SJCRH30 (cell line): ENCODE measurements around the gene LSM14A. TPM values are rescaled to one million over a fixed set of nuclear protein-coding genes. Genes with fewer than 3 reads are reported as not detected.
"Not testable (repeated sequence)": the region's sequence is repeated elsewhere in the genome, so short reads cannot be mapped to it uniquely, and the experiment has no call there.

ENCODE experiments used
- DNase-seq, 2 experiments: peaks; one replicate each; pipeline ENCODE4 v3.0.0-alpha.2; 2015 to 2020
- H3K27ac ChIP-seq: fragments of 250-450 bp; sonication (Bioruptor Pico); 2 replicates; pipeline ENCODE4 v1.5.1; 2020; ENCODE audit warnings: mild to moderate bottlenecking, moderate library complexity
- H3K27me3 ChIP-seq: fragments of 250-450 bp; sonication (Bioruptor Pico); 2 replicates; pipeline ENCODE4 v1.5.1; 2020; ENCODE audit warnings: mild to moderate bottlenecking, moderate library complexity
- H3K36me3 ChIP-seq: fragments of 250-450 bp; sonication (Bioruptor Pico); 2 replicates; pipeline ENCODE4 v1.5.1; 2020; ENCODE audit warnings: mild to moderate bottlenecking, moderate library complexity
- H3K4me1 ChIP-seq: fragments of 250-450 bp; sonication (Bioruptor Pico); 2 replicates; pipeline ENCODE4 v1.5.1; 2020; ENCODE audit warnings: mild to moderate bottlenecking, moderate library complexity
- H3K4me3 ChIP-seq: fragments of 250-450 bp; sonication (Bioruptor Pico); 2 replicates; pipeline ENCODE4 v1.5.1; 2020; ENCODE audit warnings: mild to moderate bottlenecking, moderate library complexity
- H3K9me3 ChIP-seq: fragments of 250-450 bp; sonication (Bioruptor Pico); replicated peaks from 2 replicates; pipeline ENCODE4 v1.5.1; 2020; ENCODE audit warnings: mild to moderate bottlenecking, moderate library complexity
- total RNA-seq: library from RNA; depleted of rRNA; stranded (reverse); fragments of >200 nt; shearing (Covaris generic); gene quantifications from 2 replicates; pipeline ENCODE4 v1.2.3, GENCODE V29; 2014

LSM14A gene
- total RNA-seq, 1 experiment from 2014 or later = 101 TPM

- not testable (repeated sequence) for DNase-seq, H3K27ac ChIP-seq, H3K4me3 ChIP-seq, H3K4me1 ChIP-seq, H3K9me3 ChIP-seq, H3K27me3 ChIP-seq
- peaks cover 40% of the 10 kb centered on the region for H3K36me3 ChIP-seq
These were observed 2.9 kb downstream of the LSM14A start for GRCh38 chr19:34175173-34175572.

GRCh38 chr19:34176581-34176980, 4.3 kb downstream of the LSM14A start:
- no peak overlapping the region for H3K27ac ChIP-seq
- no peak overlapping the region for H3K4me3 ChIP-seq
- H3K27me3 ChIP-seq = no peaks in the 10 kb centered on the region
- DNase-seq = no peak
- H3K9me3 ChIP-seq = no peaks in the 10 kb centered on the region; the same call in 1 of the 2 replicates
- H3K4me1 ChIP-seq = peaks cover 4% of the 10 kb centered on the region; the same call in 1 of the 2 replicates
- peaks cover 52% of the 10 kb centered on the region for H3K36me3 ChIP-seq

- Histone ChIP-seq H3K4me3 (no peak overlapping the region), H3K27me3 (no peaks in the 10 kb centered on the region), H3K9me3 (no peaks in the 10 kb centered on the region; the same call in 1 of the 2 replicates), H3K36me3 (peaks cover 62% of the 10 kb centered on the region), H3K27ac (no peak overlapping the region), H3K4me1 (peaks cover 4% of the 10 kb centered on the region; the same call in 1 of the 2 replicates)
- no peak for DNase-seq
These were observed 5.9 kb downstream of the LSM14A start for GRCh38 chr19:34178274-34178610.

GRCh38 chr19:34179066-34179465, 6.8 kb downstream of the LSM14A start:
- Histone ChIP-seq H3K36me3 (peaks cover 62% of the 10 kb centered on the region), H3K4me1 (peaks cover 4% of the 10 kb centered on the region; the same call in 1 of the 2 replicates), H3K27ac (no peak overlapping the region), H3K9me3 (no peaks in the 10 kb centered on the region; the same call in 1 of the 2 replicates), H3K27me3 (no peaks in the 10 kb centered on the region), H3K4me3 (no peak overlapping the region)
- DNase-seq = no peak

GRCh38 chr19:34180273-34180672, 8.0 kb downstream of the LSM14A start:
- H3K36me3 ChIP-seq = peaks cover 53% of the 10 kb centered on the region
- no peak overlapping the region for H3K4me3 ChIP-seq
- H3K27me3 ChIP-seq = no peaks in the 10 kb centered on the region
- H3K4me1 ChIP-seq = peaks cover 4% of the 10 kb centered on the region; the same call in 1 of the 2 replicates
- no peaks in the 10 kb centered on the region; the same call in 1 of the 2 replicates for H3K9me3 ChIP-seq
- no peak overlapping the region for H3K27ac ChIP-seq
- no peak for DNase-seq

- DNase-seq = no peak
- no peak overlapping the region for H3K27ac ChIP-seq
- H3K4me3 ChIP-seq = no peak overlapping the region
- no peaks in the 10 kb centered on the region for H3K27me3 ChIP-seq
- H3K4me1 ChIP-seq = peaks cover 4% of the 10 kb centered on the region; the same call in 1 of the 2 replicates
- H3K36me3 ChIP-seq = peaks cover 50% of the 10 kb centered on the region
- H3K9me3 ChIP-seq = no peaks in the 10 kb centered on the region; the same call in 1 of the 2 replicates
These were observed 8.4 kb downstream of the LSM14A start for GRCh38 chr19:34180709-34181108.

GRCh38 chr19:34181111-34181864, 9.0 kb downstream of the LSM14A start:
- Histone ChIP-seq H3K4me1 (peaks cover 4% of the 10 kb centered on the region; the same call in 1 of the 2 replicates), H3K4me3 (no peak overlapping the region), H3K9me3 (no peaks in the 10 kb centered on the region; the same call in 1 of the 2 replicates)

GRCh38 chr19:34182125-34182524, 9.8 kb downstream of the LSM14A start:
- Histone ChIP-seq H3K27ac (no peak overlapping the region), H3K27me3 (no peaks in the 10 kb centered on the region), H3K36me3 (peaks cover 43% of the 10 kb centered on the region), H3K4me1 (no peaks in the 10 kb centered on the region), H3K9me3 (no peaks in the 10 kb centered on the region; the same call in 1 of the 2 replicates), H3K4me3 (no peak overlapping the region)
- no peak for DNase-seq

More at GRCh38 chr19:34181111-34181864, 9.0 kb downstream of the LSM14A start:
- peaks cover 50% of the 10 kb centered on the region for H3K36me3 ChIP-seq
- H3K27me3 ChIP-seq = no peaks in the 10 kb centered on the region
- no peak for DNase-seq
- no peak overlapping the region for H3K27ac ChIP-seq

- Histone ChIP-seq H3K36me3 (peaks cover 25% of the 10 kb centered on the region), H3K27me3 (no peaks in the 10 kb centered on the region), H3K4me3 (no peak overlapping the region), H3K4me1 (peaks cover 2% of the 10 kb centered on the region; the same call in 1 of the 2 replicates), H3K9me3 (no peaks in the 10 kb centered on the region), H3K27ac (no peak overlapping the region)
- no peak for DNase-seq
These were observed 12.7 kb downstream of the LSM14A start for GRCh38 chr19:34184880-34185491.

GRCh38 chr19:34186205-34186604, 13.9 kb downstream of the LSM14A start:
- H3K4me3 ChIP-seq = no peak overlapping the region
- H3K4me1 ChIP-seq = peaks cover 3% of the 10 kb centered on the region; the same call in 1 of the 2 replicates
- DNase-seq = no peak
- H3K36me3 ChIP-seq = peaks cover 14% of the 10 kb centered on the region
- H3K27ac ChIP-seq = no peak overlapping the region
- no peaks in the 10 kb centered on the region for H3K9me3 ChIP-seq
- no peaks in the 10 kb centered on the region for H3K27me3 ChIP-seq

- Histone ChIP-seq H3K36me3 (peaks cover 7% of the 10 kb centered on the region; the same call in 1 of the 2 replicates), H3K27ac (no peak overlapping the region), H3K4me3 (no peak overlapping the region), H3K27me3 (no peaks in the 10 kb centered on the region), H3K4me1 (peaks cover 3% of the 10 kb centered on the region; the same call in 1 of the 2 replicates), H3K9me3 (no peaks in the 10 kb centered on the region)
- DNase-seq = no peak
These were observed 14.7 kb downstream of the LSM14A start for GRCh38 chr19:34187011-34187410.

GRCh38 chr19:34188408-34188807, 16.1 kb downstream of the LSM14A start:
- Histone ChIP-seq H3K27me3 (no peaks in the 10 kb centered on the region), H3K4me3 (no peak overlapping the region), H3K27ac (no peak overlapping the region), H3K36me3 (no peaks in the 10 kb centered on the region), H3K4me1 (peaks cover 3% of the 10 kb centered on the region; the same call in 1 of the 2 replicates), H3K9me3 (no peaks in the 10 kb centered on the region)
- DNase-seq = no peak

- Histone ChIP-seq H3K36me3 (no peaks in the 10 kb centered on the region; the same call in 1 of the 2 replicates), H3K4me3 (no peak overlapping the region), H3K4me1 (peaks cover 3% of the 10 kb centered on the region; the same call in 1 of the 2 replicates), H3K27ac (no peak overlapping the region), H3K9me3 (no peaks in the 10 kb centered on the region), H3K27me3 (no peaks in the 10 kb centered on the region)
- no peak for DNase-seq
These were observed 17.1 kb downstream of the LSM14A start for GRCh38 chr19:34189199-34189916.

GRCh38 chr19:34189917-34190425, 17.7 kb downstream of the LSM14A start:
- DNase-seq = no peak
- Histone ChIP-seq H3K4me3 (no peak overlapping the region), H3K27ac (no peak overlapping the region), H3K4me1 (peaks cover 3% of the 10 kb centered on the region; the same call in 1 of the 2 replicates), H3K36me3 (peaks cover 6% of the 10 kb centered on the region), H3K27me3 (no peaks in the 10 kb centered on the region), H3K9me3 (no peaks in the 10 kb centered on the region)
